Ishikawa (cell line): Measurements from ENCODE around the gene PHF5A.
A peak's percentile ranks its signal among the peaks of the same experiment; 100 is the strongest.

Experiments
- CEBPB ChIP-seq: IDR thresholded peaks from 2 replicates; pipeline ENCODE4 v1.6.1; 2012
- CREB1 ChIP-seq: IDR thresholded peaks from 2 replicates; pipeline ENCODE4 v1.6.1; 2012; ENCODE audit warnings: low read depth
- EGR1 ChIP-seq: IDR thresholded peaks from 2 replicates; pipeline ENCODE4 v1.6.1; 2012
- EP300 ChIP-seq: IDR thresholded peaks from 2 replicates; pipeline ENCODE4 v1.6.1; 2012; ENCODE audit warnings: borderline replicate concordance
- FOXM1 ChIP-seq: IDR thresholded peaks from 2 replicates; pipeline ENCODE4 v1.6.1; 2012; ENCODE audit warnings: low read depth, borderline replicate concordance
- MAX ChIP-seq: IDR thresholded peaks from 2 replicates; pipeline ENCODE4 v1.6.1; 2012
- NFIC ChIP-seq: IDR thresholded peaks from 2 replicates; pipeline ENCODE4 v1.6.1; 2012
- RAD21 ChIP-seq: IDR thresholded peaks from 2 replicates; pipeline ENCODE4 v1.6.1; 2012; ENCODE audit warnings: low read depth
- REST ChIP-seq: IDR thresholded peaks from 2 replicates; pipeline ENCODE4 v1.6.1; 2012; ENCODE audit warnings: low read depth, mild to moderate bottlenecking
- TAF1 ChIP-seq: IDR thresholded peaks from 2 replicates; pipeline ENCODE4 v1.6.1; 2012; ENCODE audit warnings: low read depth, mild to moderate bottlenecking
- TCF12 ChIP-seq: IDR thresholded peaks from 2 replicates; pipeline ENCODE4 v1.6.1; 2012; ENCODE audit warnings: low read depth
- TEAD4 ChIP-seq: IDR thresholded peaks from 2 replicates; pipeline ENCODE4 v1.6.1; 2012
- USF1 ChIP-seq: IDR thresholded peaks from 2 replicates; pipeline ENCODE4 v1.6.1; 2012
- YY1 ChIP-seq: IDR thresholded peaks from 2 replicates; pipeline ENCODE4 v1.6.1; 2012; ENCODE audit warnings: low read depth
- ZBTB7A ChIP-seq: IDR thresholded peaks from 2 replicates; pipeline ENCODE4 v1.6.1; 2012; ENCODE audit warnings: low read depth

Gene PHF5A

GRCh38 chr22:41459431-41459830 lies 9.1 kb downstream of the PHF5A start:
- TF ChIP-seq USF1 (no peak), TAF1 (no peak), TCF12 (no peak), ZBTB7A (no peak), REST (no peak), EGR1 (no peak), NFIC (no peak), EP300 (no peak)

GRCh38 chr22:41458161-41458728 lies 10.2 kb downstream of the PHF5A start:
- TF ChIP-seq FOXM1: no peak
- no peak for TF ChIP-seq TAF1
- TF ChIP-seq CEBPB: no peak
- no peak for TF ChIP-seq YY1
- TF ChIP-seq ZBTB7A: no peak
- no peak for TF ChIP-seq EP300
- TF ChIP-seq CREB1: no peak
- no peak for TF ChIP-seq NFIC
- no peak for TF ChIP-seq TEAD4
- no peak for TF ChIP-seq USF1
- no peak for TF ChIP-seq EGR1
- no peak for TF ChIP-seq REST
- TF ChIP-seq TCF12: no peak
- TF ChIP-seq MAX: no peak
- no peak for TF ChIP-seq RAD21

- TF ChIP-seq TCF12: peak; percentile 70; the same call in 1 of the 2 replicates
- TF ChIP-seq TEAD4: no peak; the same call in 1 of the 2 replicates
- peak; percentile 72; the same call in 1 of the 2 replicates for TF ChIP-seq ZBTB7A
- peak; percentile 92 for TF ChIP-seq YY1
- peak; percentile 90 for TF ChIP-seq TAF1
- TF ChIP-seq REST: no peak
- TF ChIP-seq RAD21: peak; percentile 4; the same call in 1 of the 2 replicates
- TF ChIP-seq EP300: no peak; the same call in 1 of the 2 replicates
- no peak for TF ChIP-seq EGR1
- TF ChIP-seq USF1: no peak; the same call in 1 of the 2 replicates
- no peak for TF ChIP-seq CEBPB
- TF ChIP-seq CREB1: peak; percentile 89
- TF ChIP-seq NFIC: no peak
- no peak for TF ChIP-seq FOXM1
- peak; percentile 80 for TF ChIP-seq MAX
Measured at GRCh38 chr22:41448189-41448808, 20.2 kb downstream of the PHF5A start.
